Cardiac muscle cell (in vitro differentiated cells and primary cell): Measurements from ENCODE around the gene MOB3A. TPM values are rescaled to one million over a fixed set of nuclear protein-coding genes. Genes with fewer than 3 reads are reported as not detected.

ENCODE experiments used
- DNase-seq, 2 donors: peaks; one replicate each; pipeline versions ENCODE4 v3.0.0 to v3.0.0-alpha.2; 2010 to 2017; ENCODE audit warnings: low read depth in 1 of 2, low spot score in 1 of 2
- H3K27ac ChIP-seq: fragments of 200-600 bp; sonication (generic); 2 replicates; pipeline ENCODE4 v1.5.1; 2016
- H3K27me3 ChIP-seq: fragments of 200-600 bp; sonication (generic); 2 replicates; pipeline ENCODE4 v1.6.0; 2016; ENCODE audit warnings: control low read depth
- H3K36me3 ChIP-seq: fragments of 200-600 bp; sonication (generic); 2 replicates; pipeline ENCODE4 v1.5.1; 2016; ENCODE audit warnings: control low read depth
- H3K4me1 ChIP-seq: fragments of 200-600 bp; sonication (generic); 2 replicates; pipeline ENCODE4 v1.8.1; 2017; ENCODE audit warnings: low read depth, mild to moderate bottlenecking, mixed run types
- H3K4me3 ChIP-seq: fragments of 200-600 bp; sonication (generic); 2 replicates; pipeline ENCODE4 v1.5.1; 2016; ENCODE audit warnings: mild to moderate bottlenecking
- H3K9me3 ChIP-seq: fragments of 200-600 bp; sonication (generic); 2 replicates; pipeline ENCODE4 v1.5.1; 2017; ENCODE audit warnings: low read depth, mild to moderate bottlenecking, control low read depth
- polyA plus RNA-seq: library from polyadenylated mRNA; unstranded; fragments of >200 nt; fragmentation: Nextera tagmentation; extraction: Ambion mirVana; gene quantifications from 2 replicates; pipeline ENCODE4 v1.2.1, GENCODE V29; 2016
- total RNA-seq: library from RNA; depleted of rRNA; stranded (reverse); fragments of >200 nt; gene quantifications from 2 replicates; pipeline ENCODE4 v1.2.3, GENCODE V29; 2016
- TF ChIP-seq, protein P1 (sequence below): IDR thresholded peaks from 2 replicates; pipeline ENCODE4 v1.5.1; 2012; ENCODE audit warnings: low read depth, mild to moderate bottlenecking, low read length

MOB3A gene
- total and polyA plus RNA-seq, 2 experiments from 2014 or later, result 15.1 to 21.6 TPM

DNA sequence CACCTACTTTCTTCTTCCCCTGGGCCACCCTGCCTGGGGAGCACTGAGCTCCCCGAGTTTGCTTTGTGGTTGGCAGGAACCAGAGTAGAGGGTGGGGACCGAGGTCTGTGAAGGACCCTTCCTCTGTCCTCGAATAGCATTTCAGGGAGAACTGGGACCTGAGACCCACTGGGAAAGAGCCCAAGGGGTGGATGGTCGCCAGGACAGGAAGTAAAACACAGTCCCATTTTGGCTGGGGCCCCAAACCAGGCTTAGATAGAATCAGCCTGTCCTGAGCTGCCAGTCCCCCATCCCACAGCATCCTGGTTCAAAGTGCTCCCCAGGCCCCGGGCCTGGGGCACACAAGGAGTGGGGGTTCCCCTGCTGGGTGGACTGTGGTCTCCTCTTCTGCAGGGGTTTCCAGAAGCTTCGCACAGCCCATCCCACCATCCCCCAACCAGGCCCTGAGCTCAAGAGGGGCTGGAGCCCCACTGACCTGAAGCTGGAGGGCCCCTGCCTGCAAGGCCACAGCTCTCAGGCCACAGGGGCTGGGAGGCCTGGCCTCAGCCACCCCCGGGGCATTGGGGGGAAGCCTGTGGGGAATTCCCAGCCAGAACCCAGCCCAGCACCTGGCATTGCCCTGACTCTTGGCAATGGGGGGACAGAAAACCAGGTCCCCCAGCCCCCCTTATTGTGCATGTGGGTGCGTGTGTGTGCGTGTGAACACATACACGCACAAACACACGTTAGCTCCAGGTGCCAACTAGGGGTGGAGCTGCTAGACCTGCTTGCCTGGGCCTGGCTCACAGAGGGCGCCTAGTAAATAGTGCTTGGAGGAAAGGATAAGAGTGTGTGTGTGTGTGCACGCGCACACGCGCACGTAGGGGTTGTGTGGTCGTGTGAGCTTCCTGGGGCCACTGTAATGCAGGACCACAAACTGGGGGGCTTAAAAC lies 44.1 kb downstream of the MOB3A start:
- TF ChIP-seq, protein P1, sequence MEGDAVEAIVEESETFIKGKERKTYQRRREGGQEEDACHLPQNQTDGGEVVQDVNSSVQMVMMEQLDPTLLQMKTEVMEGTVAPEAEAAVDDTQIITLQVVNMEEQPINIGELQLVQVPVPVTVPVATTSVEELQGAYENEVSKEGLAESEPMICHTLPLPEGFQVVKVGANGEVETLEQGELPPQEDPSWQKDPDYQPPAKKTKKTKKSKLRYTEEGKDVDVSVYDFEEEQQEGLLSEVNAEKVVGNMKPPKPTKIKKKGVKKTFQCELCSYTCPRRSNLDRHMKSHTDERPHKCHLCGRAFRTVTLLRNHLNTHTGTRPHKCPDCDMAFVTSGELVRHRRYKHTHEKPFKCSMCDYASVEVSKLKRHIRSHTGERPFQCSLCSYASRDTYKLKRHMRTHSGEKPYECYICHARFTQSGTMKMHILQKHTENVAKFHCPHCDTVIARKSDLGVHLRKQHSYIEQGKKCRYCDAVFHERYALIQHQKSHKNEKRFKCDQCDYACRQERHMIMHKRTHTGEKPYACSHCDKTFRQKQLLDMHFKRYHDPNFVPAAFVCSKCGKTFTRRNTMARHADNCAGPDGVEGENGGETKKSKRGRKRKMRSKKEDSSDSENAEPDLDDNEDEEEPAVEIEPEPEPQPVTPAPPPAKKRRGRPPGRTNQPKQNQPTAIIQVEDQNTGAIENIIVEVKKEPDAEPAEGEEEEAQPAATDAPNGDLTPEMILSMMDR, result no peak
- no peaks in the 10 kb centered on the region for H3K36me3 ChIP-seq
- no peak overlapping the region for H3K27ac ChIP-seq
- H3K9me3 ChIP-seq, result no peaks in the 10 kb centered on the region
- H3K4me3 ChIP-seq, result no peak overlapping the region
- peaks cover 16% of the 10 kb centered on the region for H3K4me1 ChIP-seq
- H3K27me3 ChIP-seq, result no peaks in the 10 kb centered on the region
- peak in 1 of 2 donors; percentile 77 for DNase-seq

GRCh38 chr19:2050991-2051772 lies 44.9 kb downstream of the MOB3A start, which contains the start of gene MKNK2:
Gene MKNK2, minus strand, starts transcription at chr19:2051244. Its CDS starts 393 bp downstream, at chr19:2050851.
- Histone ChIP-seq H3K9me3 (no peaks in the 10 kb centered on the region), H3K27ac (peak within 1 kb of the TSS; percentile 46), H3K4me3 (peak within 1 kb of the TSS; percentile 89), H3K27me3 (no peaks in the 10 kb centered on the region), H3K36me3 (no peaks in the 10 kb centered on the region), H3K4me1 (peaks cover 15% of the 10 kb centered on the region)
- TF ChIP-seq, protein P1, result peak; percentile 49
- DNase-seq, result peak; percentile 92 to 96

- Histone ChIP-seq H3K4me1 (peaks cover 11% of the 10 kb centered on the region), H3K27ac (peak overlapping the region; percentile 21), H3K9me3 (no peaks in the 10 kb centered on the region), H3K27me3 (no peaks in the 10 kb centered on the region), H3K4me3 (peak overlapping the region; percentile 89), H3K36me3 (no peaks in the 10 kb centered on the region)
- TF ChIP-seq, protein P1, result no peak
- DNase-seq, result no peak
Observed at GRCh38 chr19:2050349-2050990, 45.7 kb downstream of the MOB3A start.

- peak overlapping the region; percentile 46 for H3K27ac ChIP-seq
Observed at GRCh38 chr19:2049741-2050348, 46.3 kb downstream of the MOB3A start.

More at GRCh38 chr19:2049741-2050348, 46.3 kb downstream of the MOB3A start:
- Histone ChIP-seq H3K36me3 (no peaks in the 10 kb centered on the region), H3K4me3 (peak overlapping the region; percentile 89), H3K9me3 (no peaks in the 10 kb centered on the region), H3K4me1 (peaks cover 11% of the 10 kb centered on the region), H3K27me3 (no peaks in the 10 kb centered on the region)
- DNase-seq, result peak; percentile 54 to 70
- TF ChIP-seq, protein P1, result no peak
